Endothelial cell of umbilical vein (primary cell): ENCODE measurements around the gene STKLD1. TPM values are rescaled to one million over a fixed set of nuclear protein-coding genes. Genes with fewer than 3 reads are reported as not detected.

Source experiments
- BruUV-seq: library from RNA; stranded (reverse); fragments of 400-500 nt; replicated peaks from 2 replicates; lab custom pipeline; 2021; lab: Mats Ljungman, UMichigan
- CTCF ChIA-PET: fragments of 300-600, 350-600 bp; sonication (Branson Sonifier 250); formaldehyde crosslinking; loops from one replicate; lab custom pipeline; 2021; ENCODE audit warnings: antibody characterized with exemption, inconsistent platforms; lab: Charles Lee
- POLR2A ChIA-PET: fragments of 300-600, 350-600 bp; sonication (Branson Sonifier 250); formaldehyde crosslinking; loops from one replicate; lab custom pipeline; 2021; ENCODE audit warnings: antibody characterized with exemption, inconsistent platforms; lab: Charles Lee
- DNase-seq: peaks from one replicate; pipeline ENCODE4 v3.0.0-alpha.2; 2011; ENCODE audit warnings: low read depth, low spot score
- FAIRE-seq: peaks from 2 replicates; lab custom pipeline; 2011; peaks lifted over from hg19 to GRCh38; lab: Jason Lieb, UNC
- H2AFZ ChIP-seq: 2 replicates; pipeline ENCODE4 v1.6.0; 2012; ENCODE audit warnings: low read depth, low read length, control low read depth, inconsistent platforms
- H3K27ac ChIP-seq: 2 replicates; pipeline ENCODE4 v1.5.1; 2011; ENCODE audit warnings: low read depth, mild to moderate bottlenecking, control low read depth, low read length, moderate library complexity; ENCODE audit not compliant: insufficient read depth
- H3K27me3 ChIP-seq, 2 experiments: 2 replicates each; pipeline versions ENCODE4 v1.6.0 to v1.6.1; 2011; ENCODE audit warnings: low read length in 2 of 2, mixed read lengths in 1 of 2; ENCODE audit not compliant: control insufficient read depth in 2 of 2, insufficient read depth in 2 of 2
- H3K36me3 ChIP-seq, 2 experiments: 2 replicates in 1 of 2; 3 replicates in 1 of 2; pipeline ENCODE4 v1.5.1; 2011; ENCODE audit warnings: low read length in 2 of 2, mild to moderate bottlenecking in 1 of 2, moderate library complexity in 1 of 2; ENCODE audit not compliant: control insufficient read depth in 2 of 2, insufficient read depth in 2 of 2; ENCODE audit errors: extremely low read depth in 1 of 2
- H3K4me1 ChIP-seq: 3 replicates; pipeline ENCODE4 v1.5.1; 2011; ENCODE audit warnings: mild to moderate bottlenecking, low read length; ENCODE audit not compliant: control insufficient read depth, insufficient read depth; ENCODE audit errors: extremely low read depth
- H3K4me2 ChIP-seq: 2 replicates; pipeline ENCODE4 v1.6.1; 2011; ENCODE audit warnings: low read length, control low read depth, mixed read lengths; ENCODE audit not compliant: insufficient read depth
- H3K4me3 ChIP-seq, 3 experiments: fragments of 200-600 bp in 1 of 3; sonication (generic), shearing (Covaris generic) in 1 of 3; replicated peaks in 1 of 3; 2 replicates each; pipeline ENCODE4 v1.5.1; 2011 to 2016; ENCODE audit warnings: control low read depth in 3 of 3, low read length in 3 of 3, mild to moderate bottlenecking in 2 of 3, inconsistent platforms in 1 of 3, low read depth in 1 of 3, moderate library complexity in 1 of 3; ENCODE audit not compliant: insufficient read depth in 1 of 3
- H3K79me2 ChIP-seq: 2 replicates; pipeline ENCODE4 v1.6.0; 2012; ENCODE audit warnings: low read length, inconsistent platforms; ENCODE audit not compliant: control insufficient read depth, insufficient read depth
- H3K9ac ChIP-seq: replicated peaks from 2 replicates; pipeline ENCODE3; 2011; ENCODE audit warnings: low read length, control low read depth; ENCODE audit not compliant: insufficient read depth; ENCODE audit errors: extremely low read depth
- H3K9me1 ChIP-seq: replicated peaks from 3 replicates; pipeline ENCODE4 v1.6.0; 2011; ENCODE audit warnings: mild to moderate bottlenecking, low read length; ENCODE audit not compliant: control insufficient read depth, insufficient read depth; ENCODE audit errors: extremely low read depth
- H3K9me3 ChIP-seq: replicated peaks from 2 replicates; pipeline ENCODE4 v1.5.1; 2012; ENCODE audit warnings: low read length, inconsistent platforms; ENCODE audit not compliant: control insufficient read depth, insufficient read depth
- H4K20me1 ChIP-seq: replicated peaks from 2 replicates; pipeline ENCODE3; 2011; ENCODE audit warnings: mild to moderate bottlenecking, low read length; ENCODE audit not compliant: control insufficient read depth, insufficient read depth; ENCODE audit errors: extremely low read depth
- EZH2 ChIP-seq: IDR thresholded peaks from 2 replicates; pipeline ENCODE4 v1.6.1; 2012; ENCODE audit warnings: borderline replicate concordance, low read depth, mild to moderate bottlenecking, moderate library complexity, low read length, inconsistent platforms; ENCODE audit not compliant: severe bottlenecking
- FOS ChIP-seq: IDR thresholded peaks from 2 replicates; pipeline ENCODE4 v1.6.1; 2011; ENCODE audit warnings: mild to moderate bottlenecking, low read length, moderate library complexity, borderline replicate concordance; ENCODE audit not compliant: insufficient read depth
- GATA2 ChIP-seq: IDR thresholded peaks from 2 replicates; pipeline ENCODE4 v1.7.0; 2011; ENCODE audit warnings: low read depth, mild to moderate bottlenecking, moderate library complexity, mixed read lengths, low read length; ENCODE audit not compliant: insufficient read length, insufficient read depth
- JUN ChIP-seq: IDR thresholded peaks from 2 replicates; pipeline ENCODE4 v1.6.1; 2011; ENCODE audit warnings: borderline replicate concordance, low read depth; ENCODE audit not compliant: insufficient read length, insufficient read depth
- MYC ChIP-seq: IDR thresholded peaks from one replicate; pipeline ENCODE4 v1.6.1; 2011; ENCODE audit warnings: mild to moderate bottlenecking, low read depth, low read length
- POLR2A ChIP-seq: IDR thresholded peaks from 2 replicates; pipeline ENCODE4 v1.6.1; 2012; ENCODE audit warnings: low read depth, mild to moderate bottlenecking, control low read depth, low read length
- POLR2AphosphoS5 ChIP-seq: IDR thresholded peaks from 2 replicates; pipeline ENCODE4 v1.6.1; 2012; ENCODE audit warnings: low read depth, mild to moderate bottlenecking, control low read depth, low read length, moderate library complexity; ENCODE audit not compliant: insufficient read depth
- dilution Hi-C: fragments of 300-500 bp; cut with MboI; formaldehyde crosslinking; loops from one replicate; pipeline ENCODE4 v1.15.0; 2019; ENCODE audit warnings: low sequenced_read_pairs; ENCODE audit not compliant: extremely low pct_ligation_motif_present
- intact Hi-C: fragments of 100-400 bp; cut with micrococcal nuclease; formaldehyde crosslinking; loops from one replicate; pipeline ENCODE4 v1.10.0; 2022
- polyA plus RNA-seq, 4 experiments: library from polyadenylated mRNA; depleted of rRNA in 3 of 4; stranded (reverse) in 3 of 4; unstranded in 1 of 4; fragments of >200 nt; gene quantifications; 2 replicates each; pipeline versions ENCODE4 v1.2.1 to v1.2.3, GENCODE V29; 2011 to 2012; ENCODE audit warnings: missing spikeins in 1 of 4
- total RNA-seq: library from RNA; stranded (reverse); gene quantifications from 2 replicates; pipeline ENCODE4 v1.2.3, GENCODE V29; 2021
- TF ChIP-seq, protein P1 (sequence below): IDR thresholded peaks from 2 replicates; pipeline ENCODE4 v1.6.1; 2011; ENCODE audit not compliant: insufficient read depth, insufficient read length
- TF ChIP-seq, protein P2 (sequence below), 2 donors: IDR thresholded peaks; 1 replicate in 1 of 2; 2 replicates in 1 of 2; pipeline ENCODE4 v1.5.1; 2011; ENCODE audit warnings: low read length in 2 of 2, mild to moderate bottlenecking in 2 of 2, moderate library complexity in 2 of 2, control low read depth in 1 of 2, inconsistent platforms in 1 of 2, low read depth in 1 of 2; ENCODE audit not compliant: insufficient read depth in 1 of 2; ENCODE audit errors: extremely low read depth in 1 of 2

STKLD1 gene
- total and polyA plus RNA-seq, 2 donors (not counting 3 experiments of a cell fraction or from before 2014, with no cell fraction given): 0.29 to 0.77 TPM

DNA sequence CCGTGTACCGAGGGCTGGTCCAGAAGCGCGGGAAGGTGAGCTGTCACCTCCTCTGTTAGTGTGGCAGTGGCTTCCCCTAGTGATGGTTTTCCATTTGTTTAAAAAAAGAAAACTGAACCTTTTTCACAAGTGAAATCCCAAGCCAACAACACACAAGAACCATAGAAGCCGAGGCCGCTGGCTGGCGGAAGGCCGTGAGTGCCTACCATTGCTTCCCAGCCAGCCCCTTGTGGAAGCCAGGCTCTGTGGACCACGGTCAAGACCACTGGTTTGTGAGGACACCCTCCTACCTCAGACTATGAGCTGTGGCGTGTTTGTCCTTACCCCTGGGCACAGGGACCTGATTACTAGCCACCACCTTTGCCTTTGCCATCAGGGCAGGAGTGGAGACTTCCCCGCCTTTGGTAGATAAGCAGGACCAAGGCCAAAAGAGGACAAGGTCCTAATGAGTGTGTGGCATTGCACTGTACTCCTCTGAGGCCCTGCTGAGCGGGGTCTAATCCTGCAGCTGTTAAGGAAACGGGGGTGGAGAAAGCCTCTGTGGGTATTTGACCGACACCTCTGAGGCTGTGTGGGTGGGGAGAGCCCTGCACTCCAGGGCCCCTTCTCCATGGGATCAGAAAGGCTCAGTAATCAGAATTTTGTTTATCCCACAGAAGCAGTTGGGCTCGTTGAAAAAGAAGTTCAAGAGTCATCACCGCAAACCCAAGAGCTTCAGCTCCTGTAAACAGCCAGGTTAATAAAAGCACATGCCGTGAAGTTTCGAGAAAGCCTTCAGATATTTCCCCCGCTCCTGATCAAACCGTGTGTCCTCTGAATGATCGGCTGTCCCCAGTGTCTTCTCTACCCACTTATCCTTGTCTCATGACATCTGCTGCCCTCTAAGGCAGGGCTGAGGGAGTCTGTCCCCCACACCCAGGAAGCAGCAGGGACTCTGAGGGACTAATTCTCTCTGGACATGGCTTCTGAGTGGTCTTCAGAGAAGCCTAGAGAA is 15.5 kb upstream of the STKLD1 start:
- Histone ChIP-seq H2AFZ (no peak overlapping the region), H3K9me3 (no peaks in the 10 kb centered on the region), H3K9me1 (no peaks in the 10 kb centered on the region), H3K4me3 (no peak overlapping the region), H4K20me1 (no peaks in the 10 kb centered on the region), H3K79me2 (peaks cover 9% of the 10 kb centered on the region), H3K4me1 (peaks cover 6% of the 10 kb centered on the region), H3K27ac (no peak overlapping the region), H3K9ac (no peak overlapping the region), H3K36me3 (peaks cover 26 to 46% of the 10 kb centered on the region in 2 experiments), H3K27me3 (no peaks in the 10 kb centered on the region), H3K4me2 (no peak overlapping the region)
- dilution Hi-C loops (no loop called here), intact Hi-C loops (no loop called here)
- POLR2A ChIA-PET: no interaction called here
- no peak for DNase-seq
- CTCF ChIA-PET: interaction anchor here (0.8 to 1.4 kb wide), 2 partner anchors 14 to 125 kb away, joined by 3 to 6 read pairs; no protein-coding TSS in a partner anchor
- TF ChIP-seq EZH2 (no peak), GATA2 (no peak), FOS (no peak), POLR2AphosphoS5 (no peak), MYC (no peak), JUN (no peak), POLR2A (no peak)
- TF ChIP-seq, protein P1, sequence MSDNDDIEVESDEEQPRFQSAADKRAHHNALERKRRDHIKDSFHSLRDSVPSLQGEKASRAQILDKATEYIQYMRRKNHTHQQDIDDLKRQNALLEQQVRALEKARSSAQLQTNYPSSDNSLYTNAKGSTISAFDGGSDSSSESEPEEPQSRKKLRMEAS: no peak
- TF ChIP-seq, protein P2, sequence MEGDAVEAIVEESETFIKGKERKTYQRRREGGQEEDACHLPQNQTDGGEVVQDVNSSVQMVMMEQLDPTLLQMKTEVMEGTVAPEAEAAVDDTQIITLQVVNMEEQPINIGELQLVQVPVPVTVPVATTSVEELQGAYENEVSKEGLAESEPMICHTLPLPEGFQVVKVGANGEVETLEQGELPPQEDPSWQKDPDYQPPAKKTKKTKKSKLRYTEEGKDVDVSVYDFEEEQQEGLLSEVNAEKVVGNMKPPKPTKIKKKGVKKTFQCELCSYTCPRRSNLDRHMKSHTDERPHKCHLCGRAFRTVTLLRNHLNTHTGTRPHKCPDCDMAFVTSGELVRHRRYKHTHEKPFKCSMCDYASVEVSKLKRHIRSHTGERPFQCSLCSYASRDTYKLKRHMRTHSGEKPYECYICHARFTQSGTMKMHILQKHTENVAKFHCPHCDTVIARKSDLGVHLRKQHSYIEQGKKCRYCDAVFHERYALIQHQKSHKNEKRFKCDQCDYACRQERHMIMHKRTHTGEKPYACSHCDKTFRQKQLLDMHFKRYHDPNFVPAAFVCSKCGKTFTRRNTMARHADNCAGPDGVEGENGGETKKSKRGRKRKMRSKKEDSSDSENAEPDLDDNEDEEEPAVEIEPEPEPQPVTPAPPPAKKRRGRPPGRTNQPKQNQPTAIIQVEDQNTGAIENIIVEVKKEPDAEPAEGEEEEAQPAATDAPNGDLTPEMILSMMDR (IDR thresholded peaks at IDR 0.05; ENCODE audit: extremely low read depth in 1 of 2, insufficient read depth in 1 of 2, low read depth in 1 of 2, low read length in 2 of 2): no peak
- FAIRE-seq: no peak
- no TSS peak for BruUV-seq
